HG02798 (cell line): Measurements from ENCODE around the gene ASZ1.
A peak's percentile ranks its signal among the peaks of the same experiment; 100 is the strongest.

Source experiments
- ATAC-seq: cut with Tn5 transposase; IDR thresholded peaks from one replicate; pipeline ENCODE4 v1.9.1; 2021; ENCODE audit warnings: mild to moderate bottlenecking; ENCODE audit not compliant: unreplicated experiment, poor library complexity

ASZ1 gene

DNA sequence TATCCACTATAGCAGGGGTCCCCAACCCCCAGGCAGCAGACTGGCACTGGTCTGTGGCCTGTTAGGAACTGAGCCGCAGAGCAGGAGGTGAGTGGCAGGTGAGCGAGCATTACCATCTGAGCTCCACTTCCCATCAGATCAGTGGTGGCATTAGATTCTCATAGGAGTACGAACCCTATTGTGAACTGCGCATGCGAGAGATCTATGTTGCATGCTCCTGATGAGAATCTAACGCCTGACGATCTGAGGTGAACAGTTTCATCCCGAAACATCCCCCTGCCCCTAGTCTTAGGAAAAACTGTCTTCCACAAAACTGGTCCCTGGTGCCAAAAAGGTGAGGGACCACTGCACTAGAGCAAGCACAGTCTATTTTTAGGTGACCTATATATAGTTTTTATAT, 23.6 kb downstream of the ASZ1 start:
- no peak for ATAC-seq

DNA sequence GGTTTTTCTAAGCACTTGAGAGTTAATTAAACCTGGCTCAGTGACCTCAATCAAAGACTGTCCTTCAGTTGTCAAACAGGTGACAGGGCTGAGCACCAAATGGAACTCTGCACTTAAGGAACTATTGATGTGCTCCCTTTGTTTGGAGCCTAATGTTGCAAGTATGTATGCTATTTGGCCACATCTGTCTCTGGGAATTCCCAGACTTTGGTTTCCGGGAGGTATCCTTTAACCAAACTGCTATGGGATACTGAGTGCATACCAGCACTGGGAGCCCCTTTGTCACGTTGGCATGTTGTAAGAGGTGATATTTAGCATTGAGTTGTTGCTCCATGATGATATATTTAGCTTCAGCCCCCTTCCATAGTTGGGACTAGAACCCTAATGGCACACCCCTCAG, 25.2 kb downstream of the ASZ1 start:
- no peak for ATAC-seq

DNA sequence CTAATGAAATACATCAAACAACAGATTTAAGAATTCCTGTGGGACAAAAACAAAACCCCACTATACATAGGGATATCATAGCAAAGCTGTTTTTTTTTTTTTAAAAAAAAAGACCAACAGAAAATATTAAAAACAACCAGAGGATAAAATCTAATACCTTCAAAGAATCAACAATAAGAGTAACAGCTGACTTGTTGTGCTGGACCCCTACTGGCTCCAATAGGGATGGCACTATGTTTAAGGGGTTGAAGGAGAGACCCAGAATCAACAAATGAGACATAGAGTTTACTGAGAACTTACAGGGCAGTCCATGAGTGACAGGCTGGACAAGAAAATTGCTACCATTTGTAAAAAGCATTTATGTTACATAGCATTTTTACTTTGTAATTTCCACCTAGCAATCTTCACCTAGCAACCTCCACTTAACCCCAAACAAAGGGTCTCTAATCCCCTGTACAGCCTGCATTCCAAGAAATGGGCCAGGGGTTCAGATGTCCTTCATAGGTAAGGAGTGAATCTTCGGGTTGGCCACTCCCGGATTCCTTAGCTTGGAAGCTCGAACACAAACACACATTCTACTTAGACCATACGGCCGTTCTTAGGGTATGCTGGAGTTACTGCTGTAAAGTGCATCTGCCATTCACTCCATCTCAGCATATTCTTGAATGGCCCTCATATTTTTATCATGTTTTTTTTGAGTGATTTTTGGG, 25.8 kb downstream of the ASZ1 start:
- ATAC-seq: peak; percentile 60

DNA sequence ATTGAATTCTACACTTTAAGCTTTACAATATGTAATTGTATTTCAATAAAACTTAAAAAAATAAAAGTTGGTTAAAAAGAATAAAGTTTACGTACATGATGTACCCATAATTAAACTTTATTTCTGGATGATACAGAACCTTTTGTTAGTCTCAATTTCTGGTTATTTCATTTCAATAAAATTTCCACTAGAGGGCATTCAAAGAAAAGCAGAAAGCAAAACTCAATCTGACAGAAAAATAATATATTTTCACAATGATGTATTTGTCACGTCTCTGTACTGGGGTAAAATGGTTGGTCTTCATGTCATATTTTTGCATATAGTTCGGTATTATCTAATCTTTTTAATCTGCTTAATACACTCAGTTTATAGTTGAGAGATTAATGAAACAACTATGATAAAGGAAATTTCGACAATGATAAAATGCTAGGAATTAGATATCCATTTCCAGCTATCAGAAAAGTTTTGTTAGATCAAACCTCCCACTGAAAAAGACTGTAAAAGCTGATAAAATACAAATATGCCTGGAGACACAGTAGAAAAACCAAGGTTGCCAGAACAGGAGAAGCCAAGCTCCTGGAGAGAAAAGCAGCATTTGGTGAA, 27.4 kb downstream of the ASZ1 start:
- ATAC-seq: no peak

DNA sequence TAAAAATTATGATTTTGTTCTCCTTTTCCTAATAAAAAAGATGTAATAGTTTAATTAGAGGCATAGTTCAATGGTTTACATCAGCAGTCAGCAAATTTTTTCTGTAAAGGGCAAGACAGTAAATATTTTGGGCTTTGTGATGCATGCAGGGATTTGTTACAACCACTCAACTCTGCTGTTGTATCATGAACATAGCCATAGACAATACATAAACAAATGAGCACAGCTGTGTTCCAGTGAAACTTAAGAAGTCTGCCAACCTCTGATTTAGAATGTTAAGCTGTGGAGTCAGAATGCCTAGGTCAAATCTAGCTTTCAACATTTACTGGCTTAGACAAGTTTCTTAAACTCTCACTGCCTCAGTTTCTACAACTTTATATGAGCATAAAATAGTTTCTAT, 31.6 kb downstream of the ASZ1 start:
- ATAC-seq: no peak

DNA sequence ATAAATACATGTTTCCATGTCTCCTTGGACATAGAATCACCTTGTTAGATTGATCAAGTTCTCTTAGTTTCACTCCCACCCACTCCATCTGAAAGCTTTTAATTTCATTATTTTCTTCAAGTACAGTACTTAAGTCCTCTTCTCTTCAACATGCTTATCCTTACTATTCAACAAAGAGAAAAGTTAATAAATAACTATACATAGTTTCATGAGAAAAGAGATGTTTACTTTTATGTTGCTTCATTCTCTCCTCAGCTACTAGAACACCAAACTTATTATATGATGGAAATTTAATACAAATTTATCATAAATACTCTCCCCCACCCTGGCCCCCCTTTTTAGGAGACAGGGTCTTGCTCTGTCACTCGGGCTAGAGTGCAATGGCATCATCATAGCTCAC, 33.5 kb downstream of the ASZ1 start:
- no peak for ATAC-seq

DNA sequence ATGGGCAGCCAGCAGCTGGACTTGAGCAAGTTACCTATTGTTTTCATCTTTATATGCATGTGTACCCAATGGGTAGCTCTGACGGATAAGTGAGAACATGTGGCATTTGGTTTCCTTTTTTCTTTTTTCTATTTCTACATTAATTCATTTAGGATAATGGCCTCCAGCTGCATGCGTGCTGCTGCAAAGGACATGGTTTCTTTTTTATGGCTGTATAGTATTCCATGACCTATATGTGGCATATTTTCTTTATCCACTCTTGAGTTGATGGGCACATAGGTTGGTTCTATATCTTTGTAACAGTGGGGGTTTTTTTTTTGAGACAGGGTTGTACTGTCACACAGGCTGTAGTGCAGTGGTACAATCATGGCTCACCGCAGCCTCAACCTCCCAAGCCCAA, 37.4 kb downstream of the ASZ1 start:
- no peak for ATAC-seq

DNA sequence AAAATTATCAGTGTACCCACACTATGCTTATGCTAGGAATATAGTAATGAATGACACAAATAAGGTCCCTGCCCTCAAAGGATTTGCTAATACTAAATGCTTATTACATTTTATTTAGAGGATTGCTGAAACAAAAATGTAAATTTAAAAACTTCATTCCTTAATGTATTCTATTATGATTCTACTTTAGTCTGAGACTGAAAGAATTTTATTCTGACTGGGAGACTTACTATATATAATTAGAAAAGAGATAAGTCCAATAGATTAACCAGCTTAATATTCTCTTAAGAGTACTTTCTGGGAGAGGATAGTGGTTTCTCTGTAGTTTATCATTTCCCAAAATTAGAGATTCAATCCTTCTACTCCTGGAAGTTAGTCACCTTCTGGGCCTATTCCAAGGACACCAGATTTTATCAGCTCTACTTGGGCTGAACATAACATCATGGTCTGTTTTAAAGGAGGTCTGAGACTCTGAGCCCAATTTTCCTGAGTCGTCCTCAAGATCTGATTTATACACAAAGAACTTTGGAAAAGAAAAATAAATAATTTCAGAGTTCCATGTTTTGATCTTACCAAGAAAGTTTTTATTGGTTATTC, 41.1 kb downstream of the ASZ1 start:
- no peak for ATAC-seq

DNA sequence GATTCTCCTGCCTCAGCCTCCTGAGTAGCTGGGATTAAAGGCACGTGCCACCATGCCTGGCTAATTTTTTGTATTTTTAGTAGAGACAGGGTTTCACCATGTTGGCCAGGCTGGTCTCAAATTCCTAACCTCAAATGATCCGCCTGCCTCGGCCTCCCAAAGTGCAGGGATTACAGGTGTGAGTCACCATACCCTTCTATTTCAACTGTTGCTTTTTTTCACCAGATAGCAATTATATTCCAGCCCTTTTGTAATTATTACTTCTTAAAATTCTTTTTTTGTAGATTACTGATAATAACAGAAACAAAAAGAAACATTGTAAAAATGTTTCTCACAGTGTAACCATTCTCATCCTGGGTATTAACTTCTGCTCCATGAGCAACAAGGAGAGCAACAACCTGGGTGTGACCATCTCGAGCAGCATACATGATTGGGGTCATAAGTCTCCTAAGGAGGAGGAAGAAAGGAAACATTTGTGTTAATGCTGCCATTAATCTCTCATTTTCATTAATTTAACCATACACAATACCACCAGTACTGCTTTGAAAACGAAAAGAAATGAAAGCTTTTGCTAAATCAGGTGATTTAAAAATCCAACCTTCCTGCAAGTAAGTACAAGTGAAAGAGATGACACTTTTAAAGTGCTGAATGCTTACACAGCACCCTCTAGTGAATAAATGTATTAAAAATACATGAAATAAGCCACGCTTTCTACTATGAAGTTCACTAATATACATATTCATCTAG, 41.8 kb downstream of the ASZ1 start:
- ATAC-seq: peak; percentile 81

DNA sequence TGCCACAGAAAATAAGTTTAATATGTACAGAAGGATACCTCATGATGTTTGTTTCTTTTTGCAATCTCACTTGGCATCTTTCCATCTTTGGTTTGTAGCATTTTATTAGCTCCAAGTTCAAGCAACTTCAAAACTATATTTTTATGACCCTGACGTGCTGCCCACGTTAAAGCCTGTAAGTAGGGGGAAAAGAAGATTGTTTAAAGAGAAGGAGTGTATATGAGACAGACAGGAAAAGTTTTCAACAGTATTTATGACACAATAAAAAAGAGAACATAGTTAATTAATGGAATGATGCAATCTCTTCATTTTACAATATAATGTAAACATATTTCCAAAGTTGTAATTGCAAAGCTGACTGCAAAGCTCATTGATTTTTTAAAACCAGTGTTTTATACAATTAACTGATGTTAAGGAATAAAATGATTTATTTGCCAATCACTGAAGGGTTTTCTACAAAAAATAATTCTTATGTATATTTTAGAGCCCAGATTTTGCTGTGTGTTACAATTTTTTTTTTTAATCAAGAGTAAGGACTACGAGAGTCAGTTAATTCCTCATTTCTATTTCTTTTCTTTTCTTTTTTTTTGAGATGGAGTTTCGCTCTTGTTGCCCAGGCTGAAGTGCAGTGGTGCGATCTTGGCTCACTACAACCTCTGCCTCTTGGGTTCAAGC, 42.5 kb downstream of the ASZ1 start:
- ATAC-seq: no peak

DNA sequence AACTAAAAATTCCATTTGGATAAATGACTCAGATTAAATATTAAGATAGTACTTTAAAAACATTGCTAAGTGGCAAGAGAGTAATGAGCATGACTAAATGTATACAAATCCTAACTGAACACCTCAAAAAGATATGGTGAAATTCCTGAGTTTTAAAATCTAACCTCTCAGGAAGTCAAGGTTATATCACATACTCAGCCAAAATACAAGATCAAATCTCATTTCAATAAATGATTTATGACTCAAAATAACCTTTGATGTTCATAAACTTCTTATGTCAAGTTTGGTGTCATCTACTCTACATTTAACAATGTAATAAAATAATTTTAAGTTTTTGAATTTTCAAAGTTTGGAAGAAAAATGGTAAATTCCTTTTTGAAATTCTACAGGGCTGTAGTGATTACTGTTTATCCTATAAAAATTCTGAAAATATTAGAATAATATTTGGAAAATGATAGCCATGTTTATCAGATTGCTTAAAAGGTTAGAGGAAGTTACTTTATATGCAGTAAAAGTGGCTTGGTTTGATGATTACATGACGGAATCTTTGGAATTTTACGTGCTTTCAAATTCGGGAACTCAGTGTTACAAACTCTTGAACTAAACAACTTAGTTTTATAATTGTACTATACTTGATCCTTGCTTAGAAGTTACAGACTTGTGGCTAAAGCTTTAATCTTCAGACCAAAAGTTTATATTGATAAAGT, 43.7 kb downstream of the ASZ1 start:
- ATAC-seq: no peak

DNA sequence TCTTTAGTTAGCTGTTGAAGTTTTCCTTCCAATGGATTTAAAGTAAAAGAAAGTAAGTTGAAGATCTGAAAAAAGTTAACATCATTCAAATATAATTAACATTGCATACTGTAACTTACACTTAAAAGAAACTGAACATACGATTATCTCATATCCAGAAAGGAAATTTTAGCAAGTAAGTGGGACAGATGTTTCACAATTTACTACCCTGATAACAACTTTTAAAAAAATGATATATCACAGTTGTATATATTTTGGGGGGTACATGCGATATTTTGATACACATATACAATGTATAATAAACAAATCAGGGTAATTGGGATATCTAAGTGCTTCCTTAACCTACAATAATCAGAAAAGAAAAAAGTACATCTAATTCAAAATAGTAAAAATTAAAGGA, 44.2 kb downstream of the ASZ1 start:
- no peak for ATAC-seq

DNA sequence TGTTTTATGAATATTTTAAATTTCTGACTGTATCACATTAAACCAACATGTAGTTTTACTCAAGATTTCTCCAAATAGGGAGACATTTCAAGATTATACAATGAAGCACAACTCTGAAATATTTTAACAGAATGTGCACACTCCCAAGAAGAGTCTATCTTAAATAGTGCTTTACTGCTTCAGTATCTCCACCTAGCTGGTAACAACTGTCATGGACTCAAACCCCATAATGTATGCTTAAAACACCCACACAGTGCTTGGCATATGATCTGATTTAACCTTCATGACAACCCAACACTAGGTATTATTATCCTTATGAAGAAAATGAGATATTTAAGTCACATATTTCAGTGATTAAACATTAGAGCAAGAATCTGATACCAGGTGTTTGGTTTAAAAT, 45.9 kb downstream of the ASZ1 start:
- no peak for ATAC-seq

DNA sequence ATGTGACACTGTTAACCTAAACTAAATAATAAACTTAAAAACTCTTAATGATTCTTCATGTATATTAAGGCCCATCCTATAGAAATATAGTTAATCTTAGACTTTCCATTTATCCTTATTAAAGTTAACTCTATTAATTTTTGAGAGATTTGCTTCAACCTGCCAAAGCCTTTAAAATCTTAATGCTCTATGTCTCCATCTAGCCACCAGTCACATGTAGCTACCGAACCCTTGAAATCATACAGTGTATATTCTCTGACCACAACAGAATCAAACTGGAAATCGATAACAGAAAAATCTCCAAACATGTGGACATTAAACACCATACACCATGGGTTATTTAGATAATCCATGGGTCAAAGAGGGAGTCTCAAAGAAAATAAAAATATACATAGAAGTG, 51.9 kb downstream of the ASZ1 start:
- no peak for ATAC-seq

DNA sequence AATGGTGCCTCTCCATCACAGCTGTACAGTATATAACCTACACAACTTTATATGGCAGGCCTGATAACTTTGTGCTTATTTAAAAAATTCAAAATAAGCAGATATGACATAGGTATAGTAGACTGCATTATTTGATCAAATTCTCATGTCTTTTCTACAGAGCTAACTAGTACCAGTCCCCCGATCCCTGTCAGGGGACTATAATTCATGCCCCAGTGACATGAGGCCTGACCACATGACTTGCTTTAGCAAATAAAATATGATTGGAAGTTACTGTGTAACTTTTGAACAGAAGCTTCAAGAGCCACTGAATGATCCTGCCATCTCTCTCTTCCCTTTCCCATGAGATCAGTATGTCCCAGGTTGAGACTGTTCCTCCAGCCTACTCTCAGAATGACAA, 55.2 kb downstream of the ASZ1 start:
- ATAC-seq: no peak

DNA sequence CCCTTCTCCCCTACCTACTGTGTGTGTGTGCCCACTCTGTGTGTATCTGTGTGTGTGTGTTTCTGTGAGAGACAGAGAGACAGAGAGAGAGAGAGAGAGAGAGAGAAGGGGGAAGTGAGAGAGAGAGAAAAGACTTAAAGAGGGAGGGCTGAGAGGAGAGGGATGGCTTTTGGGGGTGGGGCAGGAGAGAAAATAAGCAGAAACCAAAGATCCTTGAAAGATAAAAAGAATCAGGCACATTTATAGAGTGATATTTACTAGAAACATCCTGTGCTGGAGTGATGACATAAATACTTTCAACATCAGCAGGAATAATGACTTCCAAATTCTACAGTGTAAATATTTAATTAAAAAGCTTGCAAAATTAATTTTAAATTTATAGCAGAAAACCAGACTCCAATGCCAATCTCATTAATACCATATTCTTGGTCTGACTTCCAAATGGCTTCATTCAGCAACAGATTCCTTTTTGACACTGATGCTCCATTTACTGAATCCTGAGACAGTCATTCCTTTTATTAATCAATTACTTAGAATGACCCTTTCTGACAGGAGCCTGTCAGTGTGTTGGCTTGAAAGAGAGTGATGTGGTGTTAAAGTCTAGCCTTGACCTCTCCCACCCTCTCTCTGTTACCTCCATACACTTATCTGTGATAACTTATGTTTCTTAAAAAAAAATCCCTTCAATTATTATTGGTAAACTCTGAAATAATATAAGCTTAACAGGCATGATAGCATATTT, 62.8 kb downstream of the ASZ1 start:
- ATAC-seq: peak; percentile 43

DNA sequence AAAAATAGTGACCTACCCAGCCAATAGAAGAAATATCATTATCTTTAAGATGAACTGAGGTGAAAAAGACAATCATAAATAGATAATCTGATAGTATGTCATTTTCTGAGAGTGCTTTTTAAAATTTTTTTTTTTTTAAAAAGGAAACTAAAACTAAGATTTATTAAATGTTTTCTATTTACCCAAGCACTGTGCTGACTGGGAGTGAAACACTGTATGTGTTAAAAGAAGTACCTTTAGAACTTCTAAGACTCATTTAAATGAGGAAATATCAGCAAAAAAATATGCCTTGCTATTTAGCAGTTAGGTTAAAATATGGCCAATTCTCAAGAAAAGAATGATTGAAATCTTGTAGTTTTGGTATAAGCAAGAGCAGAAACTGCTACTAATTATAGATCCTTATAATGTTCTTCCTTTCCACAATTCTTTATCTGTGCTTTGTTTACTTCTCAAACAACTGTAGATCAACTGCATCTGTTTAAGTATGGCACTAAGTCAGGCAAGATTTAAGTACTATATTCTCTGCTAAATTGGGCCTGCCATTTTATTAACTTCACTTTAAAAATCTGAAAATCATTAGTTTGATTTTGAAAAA, 64.9 kb downstream of the ASZ1 start:
- ATAC-seq: peak; percentile 75

DNA sequence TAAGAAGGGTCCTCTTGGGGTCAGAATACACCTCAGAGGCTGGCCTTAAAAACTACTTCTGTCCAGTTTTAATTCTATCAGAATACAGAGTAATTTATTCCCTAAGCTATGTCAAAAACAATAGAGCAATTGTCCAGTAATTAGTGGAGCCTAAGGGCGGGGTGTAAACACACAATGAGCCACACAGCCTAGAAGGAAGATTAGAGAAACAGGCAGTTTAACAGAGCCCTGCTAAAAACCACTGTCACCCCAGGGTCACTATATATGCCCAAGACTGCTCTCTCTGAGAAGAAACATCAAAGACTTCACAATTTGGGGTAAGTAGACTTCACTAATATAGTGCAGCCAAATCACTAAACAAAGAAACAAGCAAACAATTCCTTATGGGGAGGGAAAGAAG, 77.3 kb downstream of the ASZ1 start:
- ATAC-seq: no peak

DNA sequence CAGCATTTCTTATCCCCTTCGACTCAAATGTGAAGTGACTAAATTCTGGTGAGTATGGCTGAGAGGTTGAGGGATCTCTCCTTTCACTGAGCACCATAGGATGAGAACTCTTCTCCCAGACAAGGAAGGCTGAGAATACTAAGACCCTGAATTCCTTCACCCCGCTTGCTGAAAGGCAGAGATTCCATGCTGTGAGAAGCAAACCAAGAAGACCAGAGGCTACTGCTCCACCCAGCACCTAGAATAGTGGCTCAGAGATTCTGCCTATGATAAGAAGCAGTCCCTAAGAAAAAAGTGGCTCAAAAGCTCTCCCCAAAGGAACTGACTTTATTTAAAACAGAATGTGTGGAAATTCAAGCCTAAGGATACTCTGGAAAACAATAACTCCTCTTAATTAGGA, 77.7 kb downstream of the ASZ1 start:
- no peak for ATAC-seq
